GM12874 (cell line): ENCODE measurements around the gene GEN1.

Source experiments
- TF ChIP-seq, protein P1 (sequence below): IDR thresholded peaks from 2 replicates; pipeline ENCODE4 v1.5.1; 2011; ENCODE audit warnings: low read depth, mild to moderate bottlenecking, control low read depth, low read length, moderate library complexity; ENCODE audit not compliant: insufficient read depth

Gene GEN1, protein sequence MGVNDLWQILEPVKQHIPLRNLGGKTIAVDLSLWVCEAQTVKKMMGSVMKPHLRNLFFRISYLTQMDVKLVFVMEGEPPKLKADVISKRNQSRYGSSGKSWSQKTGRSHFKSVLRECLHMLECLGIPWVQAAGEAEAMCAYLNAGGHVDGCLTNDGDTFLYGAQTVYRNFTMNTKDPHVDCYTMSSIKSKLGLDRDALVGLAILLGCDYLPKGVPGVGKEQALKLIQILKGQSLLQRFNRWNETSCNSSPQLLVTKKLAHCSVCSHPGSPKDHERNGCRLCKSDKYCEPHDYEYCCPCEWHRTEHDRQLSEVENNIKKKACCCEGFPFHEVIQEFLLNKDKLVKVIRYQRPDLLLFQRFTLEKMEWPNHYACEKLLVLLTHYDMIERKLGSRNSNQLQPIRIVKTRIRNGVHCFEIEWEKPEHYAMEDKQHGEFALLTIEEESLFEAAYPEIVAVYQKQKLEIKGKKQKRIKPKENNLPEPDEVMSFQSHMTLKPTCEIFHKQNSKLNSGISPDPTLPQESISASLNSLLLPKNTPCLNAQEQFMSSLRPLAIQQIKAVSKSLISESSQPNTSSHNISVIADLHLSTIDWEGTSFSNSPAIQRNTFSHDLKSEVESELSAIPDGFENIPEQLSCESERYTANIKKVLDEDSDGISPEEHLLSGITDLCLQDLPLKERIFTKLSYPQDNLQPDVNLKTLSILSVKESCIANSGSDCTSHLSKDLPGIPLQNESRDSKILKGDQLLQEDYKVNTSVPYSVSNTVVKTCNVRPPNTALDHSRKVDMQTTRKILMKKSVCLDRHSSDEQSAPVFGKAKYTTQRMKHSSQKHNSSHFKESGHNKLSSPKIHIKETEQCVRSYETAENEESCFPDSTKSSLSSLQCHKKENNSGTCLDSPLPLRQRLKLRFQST

DNA sequence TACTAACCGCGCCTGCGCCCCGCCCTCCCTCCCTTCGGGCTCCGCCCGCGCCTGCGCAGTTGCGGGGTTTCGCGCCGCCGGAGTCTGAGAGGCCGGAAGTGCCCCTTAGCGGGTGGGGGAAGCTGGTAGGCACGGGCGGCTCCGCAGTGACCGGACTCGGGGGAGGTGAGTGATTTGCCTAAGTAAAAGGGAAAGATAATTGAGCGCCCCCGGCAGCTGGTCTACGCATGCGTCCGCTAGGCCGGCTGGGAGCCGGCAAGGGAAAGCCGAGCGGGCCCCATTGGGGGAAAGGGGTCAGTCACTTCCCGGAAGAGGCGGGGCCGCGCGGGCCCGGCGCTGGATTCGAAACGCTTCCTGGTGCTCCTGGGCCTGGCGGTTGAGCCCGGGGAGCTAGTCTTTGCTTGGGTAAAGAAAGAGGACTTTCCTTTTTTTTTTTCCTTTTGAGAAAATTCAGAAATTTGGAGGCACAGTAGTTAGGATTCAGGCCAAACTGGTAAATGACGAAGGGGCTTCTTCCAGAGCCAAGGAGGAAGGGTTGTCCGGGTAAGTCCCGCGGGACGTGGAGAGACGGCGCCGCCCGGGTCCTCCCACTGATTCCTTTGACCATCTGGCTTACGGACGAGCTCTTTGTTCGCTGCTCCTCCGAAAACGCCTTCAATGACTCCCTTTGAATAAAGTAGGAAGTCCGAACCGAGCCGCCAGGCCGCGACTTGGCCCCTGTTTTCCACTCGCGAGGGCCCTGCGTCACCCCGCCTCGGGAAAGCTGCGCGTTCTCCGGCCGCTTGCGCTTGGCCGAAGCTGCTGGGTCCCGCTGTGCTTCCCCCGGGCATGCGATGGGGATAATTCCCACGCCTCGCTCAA is at the start of gene GEN1, which contains the start of gene SMC6:
GEN1 (plus strand) TSS at position 336 of the 861 bp plus-strand sequence. CDS start 5,806 bp downstream, outside the sequence.
SMC6 (minus strand) TSS at position 8 of the 861 bp plus-strand sequence. CDS start 7,864 bp downstream, outside the sequence.
- TF ChIP-seq, protein P1, sequence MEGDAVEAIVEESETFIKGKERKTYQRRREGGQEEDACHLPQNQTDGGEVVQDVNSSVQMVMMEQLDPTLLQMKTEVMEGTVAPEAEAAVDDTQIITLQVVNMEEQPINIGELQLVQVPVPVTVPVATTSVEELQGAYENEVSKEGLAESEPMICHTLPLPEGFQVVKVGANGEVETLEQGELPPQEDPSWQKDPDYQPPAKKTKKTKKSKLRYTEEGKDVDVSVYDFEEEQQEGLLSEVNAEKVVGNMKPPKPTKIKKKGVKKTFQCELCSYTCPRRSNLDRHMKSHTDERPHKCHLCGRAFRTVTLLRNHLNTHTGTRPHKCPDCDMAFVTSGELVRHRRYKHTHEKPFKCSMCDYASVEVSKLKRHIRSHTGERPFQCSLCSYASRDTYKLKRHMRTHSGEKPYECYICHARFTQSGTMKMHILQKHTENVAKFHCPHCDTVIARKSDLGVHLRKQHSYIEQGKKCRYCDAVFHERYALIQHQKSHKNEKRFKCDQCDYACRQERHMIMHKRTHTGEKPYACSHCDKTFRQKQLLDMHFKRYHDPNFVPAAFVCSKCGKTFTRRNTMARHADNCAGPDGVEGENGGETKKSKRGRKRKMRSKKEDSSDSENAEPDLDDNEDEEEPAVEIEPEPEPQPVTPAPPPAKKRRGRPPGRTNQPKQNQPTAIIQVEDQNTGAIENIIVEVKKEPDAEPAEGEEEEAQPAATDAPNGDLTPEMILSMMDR: no peak

DNA sequence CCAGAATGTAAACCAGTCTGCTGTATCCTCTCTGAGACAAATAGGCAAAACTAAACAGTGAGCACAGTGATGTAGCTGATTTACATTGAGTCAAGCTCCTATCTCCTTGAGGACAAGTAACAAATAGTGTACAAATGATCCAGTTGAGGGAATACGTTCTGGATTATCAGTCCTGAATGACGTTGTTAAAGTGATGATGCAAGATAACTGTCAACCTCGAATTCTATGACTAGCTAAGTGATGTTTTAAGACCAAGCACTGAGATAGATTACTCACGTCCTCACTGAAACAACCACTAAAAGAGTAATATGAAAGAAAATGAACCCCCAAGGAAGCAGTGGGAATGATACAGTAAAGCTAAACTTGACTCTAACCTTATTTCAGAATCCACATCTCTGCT is 47.1 kb upstream of the GEN1 start:
- TF ChIP-seq, protein P1: no peak

DNA sequence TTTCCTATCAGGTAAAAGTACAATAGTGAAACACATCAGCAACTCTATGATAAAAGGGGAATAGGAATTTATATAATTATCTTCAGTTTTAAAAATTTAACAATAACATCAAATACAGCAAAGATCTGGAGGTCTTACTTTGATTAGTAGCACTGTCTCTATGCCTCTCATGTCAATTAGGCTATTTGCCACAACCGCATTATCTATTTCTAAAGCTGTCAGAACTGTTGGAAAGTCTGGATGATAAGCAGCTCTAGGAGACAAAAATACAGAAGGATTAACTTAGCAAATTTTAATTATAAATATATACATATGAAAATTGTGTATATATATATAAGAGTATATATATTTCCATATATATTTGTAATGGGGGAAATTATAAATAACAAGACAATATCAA is 45.4 kb upstream of the GEN1 start:
- TF ChIP-seq, protein P1: no peak

DNA sequence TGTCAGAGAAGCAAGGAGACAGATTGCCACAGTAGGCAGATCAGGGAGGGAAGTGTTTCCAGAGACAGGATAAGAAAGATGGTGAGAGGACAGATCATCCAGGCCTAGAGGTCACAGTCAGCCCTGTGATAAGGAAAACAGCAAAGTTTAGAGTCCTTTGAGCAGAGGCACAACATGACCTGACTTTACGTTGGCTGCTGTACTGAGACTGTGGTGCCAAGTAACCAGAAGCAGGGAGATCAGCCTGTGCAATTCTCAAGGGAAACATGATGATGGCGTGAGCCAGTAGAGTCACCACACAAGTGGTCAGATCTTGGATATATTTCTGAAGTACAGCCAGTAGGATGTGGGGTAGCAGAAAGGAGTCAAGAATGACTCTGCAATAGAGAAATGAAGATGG is 44.0 kb upstream of the GEN1 start:
- TF ChIP-seq, protein P1: no peak

DNA sequence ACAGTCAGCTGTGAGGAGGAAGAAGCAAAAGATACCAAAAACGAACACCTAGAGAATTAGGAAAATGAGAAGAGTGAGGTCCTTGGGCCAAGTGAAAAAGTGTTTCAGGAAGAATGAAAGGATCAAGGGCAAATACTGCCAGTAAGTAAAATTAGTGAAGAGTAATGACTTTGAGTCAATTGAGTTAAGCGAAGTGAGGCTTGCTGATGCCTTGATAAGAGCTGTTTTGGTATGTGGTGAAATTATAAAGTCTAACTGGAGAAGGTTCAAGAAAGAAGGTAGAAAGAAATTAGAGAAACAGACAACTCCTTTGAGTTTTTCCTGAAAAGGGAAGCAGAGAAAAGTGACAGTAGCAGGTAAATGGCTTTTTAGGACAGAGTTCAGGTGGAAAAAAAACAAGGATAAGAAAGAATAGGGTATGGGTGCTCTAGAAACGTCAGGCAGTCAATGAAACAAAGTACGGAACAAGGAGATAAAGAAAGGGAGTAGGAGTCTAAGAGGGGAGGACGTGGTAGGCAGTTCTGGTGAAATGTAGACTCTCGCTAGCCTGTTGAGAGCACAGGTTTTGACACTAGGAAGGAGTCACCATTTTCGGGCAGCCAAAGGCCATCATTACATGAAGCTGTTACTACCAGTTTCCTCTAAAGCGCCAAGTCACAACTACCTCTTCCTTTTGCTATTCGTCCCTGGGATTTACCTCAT is 43.2 kb upstream of the GEN1 start:
- TF ChIP-seq, protein P1: no peak

DNA sequence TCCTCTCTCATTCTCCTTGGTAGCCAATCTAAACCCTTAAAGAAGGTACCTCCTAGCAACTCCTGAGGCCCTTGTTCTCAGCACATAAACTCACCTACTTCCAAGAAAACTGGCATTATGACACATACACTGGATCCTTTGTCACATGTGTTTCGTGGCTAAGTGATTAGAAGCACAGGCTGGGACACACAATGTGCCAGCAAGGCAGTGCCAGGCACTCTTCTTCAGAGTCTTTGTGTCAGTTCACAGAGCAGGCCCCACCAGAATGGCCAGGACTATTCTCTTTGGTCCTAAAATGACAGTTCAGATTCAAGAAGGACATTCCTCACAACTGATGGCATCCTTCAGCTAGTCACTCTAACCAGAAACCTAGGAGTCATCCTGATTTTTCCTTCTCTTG is 40.6 kb upstream of the GEN1 start:
- TF ChIP-seq, protein P1: no peak
